ENCODE data around the gene ANXA2. TPM values are rescaled to one million over a fixed set of nuclear protein-coding genes. Genes with fewer than 3 reads are reported as not detected.
"Not testable (repeated sequence)": the region's sequence is repeated elsewhere in the genome, so short reads cannot be mapped to it uniquely, and the experiment has no call there.

ANXA2 gene
- total and polyA plus RNA-seq, 4 experiments from 2014 or later: 148 to 682 (median 360) TPM

- POLR2A ChIA-PET (ENCODE audit: partially characterized antibody): interaction anchor here (2.6 kb wide), 1 partner anchor 22 kb away, joined by 15 read pairs; the partner anchor contains the start of gene ANXA2
- no peak for DNase-seq
Measured at GRCh38 chr15:60419753-60420152, 22.0 kb upstream of the ANXA2 start.

DNA sequence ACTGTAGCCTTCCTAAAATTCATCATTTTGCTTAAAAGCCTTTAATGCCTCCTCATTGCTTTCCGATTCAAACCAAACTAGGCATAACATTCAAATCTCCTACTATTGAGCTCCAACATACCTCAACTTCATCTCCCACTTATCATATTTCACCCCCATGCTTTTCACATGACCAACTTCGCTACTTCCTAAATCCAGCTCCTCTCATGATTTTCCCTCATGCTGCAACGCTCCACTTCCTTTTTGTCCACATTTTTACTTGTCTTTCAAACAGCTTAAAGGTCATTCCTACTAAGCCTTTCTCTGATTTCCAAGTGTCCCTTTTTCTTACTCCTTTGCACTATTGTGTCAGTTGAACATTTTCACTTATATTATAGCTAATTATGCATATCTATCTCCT is 20.3 kb upstream of the ANXA2 start:
- no peaks in the 10 kb centered on the region for H3K4me1 Mint-ChIP-seq

More at GRCh38 chr15:60419753-60420152, 22.0 kb upstream of the ANXA2 start:
- H3K4me3 Mint-ChIP-seq: no peak overlapping the region
- peaks cover 0 to 5% (median 4%) of the 10 kb centered on the region in 4 donors for H3K4me1 Mint-ChIP-seq
- no peak overlapping the region for H3K4me3 ChIP-seq (ENCODE audit: low read length in 2 of 2)
- H3K27ac ChIP-seq (ENCODE audit: low read depth, low read length): no peak overlapping the region
- CTCF ChIA-PET (ENCODE audit: partially characterized antibody): interaction anchor here (2.1 kb wide), 1 partner anchor 60 kb away, joined by 5 read pairs; no protein-coding TSS in a partner anchor
- H3K27me3 ChIP-seq (ENCODE audit: insufficient read depth, low read length): no peaks in the 10 kb centered on the region
- no peaks in the 10 kb centered on the region for H3K27me3 Mint-ChIP-seq
- peaks cover 15 to 19% of the 10 kb centered on the region in 2 donors for H3K36me3 Mint-ChIP-seq
- no peaks in the 10 kb centered on the region for H3K9me3 Mint-ChIP-seq
- intact Hi-C loops (cut with micrococcal nuclease): loop anchor here (5.0 kb wide), 2 partner anchors 57 to 198 kb away; no protein-coding TSS in a partner anchor
- H3K36me3 ChIP-seq (ENCODE audit: insufficient read depth, low read length): no peaks in the 10 kb centered on the region
- H3K4me1 ChIP-seq (ENCODE audit: insufficient read depth, low read length): no peaks in the 10 kb centered on the region
- no peak overlapping the region for H3K27ac Mint-ChIP-seq
- H3K9me3 ChIP-seq (ENCODE audit: control insufficient read depth in 1 of 2, low read length in 2 of 2): no peaks in the 10 kb centered on the region

GRCh38 chr15:60417112-60417511 is 19.3 kb upstream of the ANXA2 start:
- POLR2A ChIA-PET (ENCODE audit: partially characterized antibody): interaction anchor here (2.6 kb wide), 1 partner anchor 19 kb away, joined by 15 read pairs; the partner anchor contains the start of gene ANXA2
- no peak overlapping the region for H3K27ac Mint-ChIP-seq

More for the DNA sequence above, 20.3 kb upstream of the ANXA2 start:
- no peaks in the 10 kb centered on the region for H3K27me3 ChIP-seq (ENCODE audit: insufficient read depth, low read length)
- no peak overlapping the region for H3K27ac ChIP-seq (ENCODE audit: low read depth, low read length)
- ChIA-PET POLR2A (ENCODE audit: partially characterized antibody) (interaction anchor here (1.0 to 2.6 kb wide), 3 partner anchors 9 to 29 kb away, joined by 4 to 15 read pairs (median 4); partner anchors contain the start of gene ANXA2), CTCF (ENCODE audit: partially characterized antibody) (interaction anchor here (1.4 to 2.1 kb wide), 2 partner anchors 9 to 59 kb away, joined by 5 read pairs; no protein-coding TSS in a partner anchor)
- H3K4me3 ChIP-seq (ENCODE audit: low read length in 2 of 2): no peak overlapping the region
- intact Hi-C loops (cut with micrococcal nuclease): no loop called here
- Mint-ChIP-seq H3K36me3 (peaks cover 7 to 11% of the 10 kb centered on the region in 2 donors), H3K27ac (no peak overlapping the region), H3K9me3 (no peaks in the 10 kb centered on the region), H3K4me3 (no peak overlapping the region), H3K27me3 (no peaks in the 10 kb centered on the region)
- no peak for DNase-seq
- no peaks in the 10 kb centered on the region for H3K4me1 ChIP-seq (ENCODE audit: insufficient read depth, low read length)
- H3K9me3 ChIP-seq (ENCODE audit: control insufficient read depth in 1 of 2, low read length in 2 of 2): no peaks in the 10 kb centered on the region
- H3K36me3 ChIP-seq (ENCODE audit: insufficient read depth, low read length): no peaks in the 10 kb centered on the region

DNA sequence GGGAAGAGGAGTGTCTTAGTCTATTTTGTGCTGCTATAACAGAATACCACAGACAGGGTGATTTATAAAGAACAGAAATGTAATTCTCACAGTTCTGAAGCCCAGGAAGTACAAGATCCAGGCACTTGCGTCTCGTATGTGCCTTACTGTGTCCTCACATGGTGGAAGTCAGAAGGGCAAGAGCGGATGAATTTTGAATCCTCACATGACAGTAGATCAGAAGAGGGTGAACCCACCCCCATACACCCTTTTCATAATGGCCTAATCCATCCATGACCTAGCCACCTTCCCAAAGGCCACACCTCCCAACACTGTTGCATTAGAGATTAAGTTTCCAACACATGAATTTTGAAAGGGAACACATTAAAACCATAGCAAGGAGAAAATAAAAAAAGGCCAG is 18.7 kb upstream of the ANXA2 start:
- H3K36me3 Mint-ChIP-seq: peaks cover 3 to 8% of the 10 kb centered on the region in 2 donors

More at GRCh38 chr15:60417112-60417511, 19.3 kb upstream of the ANXA2 start:
- Histone ChIP-seq H3K4me1 (ENCODE audit: insufficient read depth, low read length) (no peaks in the 10 kb centered on the region), H3K9me3 (ENCODE audit: control insufficient read depth in 1 of 2, low read length in 2 of 2) (no peaks in the 10 kb centered on the region), H3K36me3 (ENCODE audit: insufficient read depth, low read length) (no peaks in the 10 kb centered on the region), H3K27me3 (ENCODE audit: insufficient read depth, low read length) (no peaks in the 10 kb centered on the region), H3K4me3 (ENCODE audit: low read length in 2 of 2) (no peak overlapping the region), H3K27ac (ENCODE audit: low read depth, low read length) (no peak overlapping the region)
- Mint-ChIP-seq H3K27me3 (no peaks in the 10 kb centered on the region), H3K9me3 (no peaks in the 10 kb centered on the region), H3K4me1 (no peaks in the 10 kb centered on the region), H3K36me3 (peaks cover 3 to 8% of the 10 kb centered on the region in 2 donors), H3K4me3 (no peak overlapping the region)
- CTCF ChIA-PET (ENCODE audit: partially characterized antibody): interaction anchor here (1.4 kb wide), 1 partner anchor 8 kb away, joined by 5 read pairs; no protein-coding TSS in a partner anchor
- intact Hi-C loops (cut with micrococcal nuclease): no loop called here
- no peak for DNase-seq

GRCh38 chr15:60414016-60414682 is 16.4 kb upstream of the ANXA2 start:
- intact Hi-C loops (cut with micrococcal nuclease): no loop called here
- peaks cover under 1 to 3% (median 2%) of the 10 kb centered on the region in 4 donors for H3K4me1 Mint-ChIP-seq
- H3K27ac Mint-ChIP-seq: peak overlapping the region in 1 of 7 donors; percentile 0
- Histone ChIP-seq H3K4me3 (ENCODE audit: low read length in 2 of 2) (no peak overlapping the region), H3K9me3 (ENCODE audit: control insufficient read depth in 1 of 2, low read length in 2 of 2) (no peaks in the 10 kb centered on the region), H3K27ac (ENCODE audit: low read depth, low read length) (no peak overlapping the region), H3K36me3 (ENCODE audit: insufficient read depth, low read length) (no peaks in the 10 kb centered on the region), H3K4me1 (ENCODE audit: insufficient read depth, low read length) (peaks cover 4% of the 10 kb centered on the region), H3K27me3 (ENCODE audit: insufficient read depth, low read length) (no peaks in the 10 kb centered on the region)
- H3K36me3 Mint-ChIP-seq: no peaks in the 10 kb centered on the region
- POLR2A ChIA-PET (ENCODE audit: partially characterized antibody): no interaction called here
- no peak overlapping the region for H3K4me3 Mint-ChIP-seq
- no peaks in the 10 kb centered on the region for H3K9me3 Mint-ChIP-seq
- H3K27me3 Mint-ChIP-seq: no peaks in the 10 kb centered on the region
- DNase-seq: no peak
- CTCF ChIA-PET (ENCODE audit: partially characterized antibody): no interaction called here

More for the DNA sequence above, 18.7 kb upstream of the ANXA2 start:
- DNase-seq: no peak
- H3K36me3 ChIP-seq (ENCODE audit: insufficient read depth, low read length): no peaks in the 10 kb centered on the region
- H3K4me3 Mint-ChIP-seq: no peak overlapping the region
- intact Hi-C loops (cut with micrococcal nuclease): no loop called here
- no peaks in the 10 kb centered on the region for H3K4me1 Mint-ChIP-seq
- no peak overlapping the region for H3K4me3 ChIP-seq (ENCODE audit: low read length in 2 of 2)
- H3K4me1 ChIP-seq (ENCODE audit: insufficient read depth, low read length): no peaks in the 10 kb centered on the region
- no peaks in the 10 kb centered on the region for H3K27me3 Mint-ChIP-seq
- no peak overlapping the region for H3K27ac ChIP-seq (ENCODE audit: low read depth, low read length)
- no peaks in the 10 kb centered on the region for H3K27me3 ChIP-seq (ENCODE audit: insufficient read depth, low read length)
- H3K9me3 Mint-ChIP-seq: no peaks in the 10 kb centered on the region
- H3K9me3 ChIP-seq (ENCODE audit: control insufficient read depth in 1 of 2, low read length in 2 of 2): no peaks in the 10 kb centered on the region
- H3K27ac Mint-ChIP-seq: peak overlapping the region in 1 of 7 donors; percentile 11
- ChIA-PET POLR2A (ENCODE audit: partially characterized antibody) (no interaction called here), CTCF (ENCODE audit: partially characterized antibody) (no interaction called here)

GRCh38 chr15:60413231-60413824 is 15.5 kb upstream of the ANXA2 start:
- Mint-ChIP-seq H3K27ac (no peak overlapping the region), H3K9me3 (no peaks in the 10 kb centered on the region), H3K27me3 (no peaks in the 10 kb centered on the region), H3K4me3 (no peak overlapping the region), H3K4me1 (peaks cover 7 to 11% (median 9%) of the 10 kb centered on the region in 4 donors), H3K36me3 (no peaks in the 10 kb centered on the region)
- intact Hi-C loops (cut with micrococcal nuclease): no loop called here
- no peak overlapping the region for H3K4me3 ChIP-seq (ENCODE audit: low read length in 2 of 2)
- no peak for DNase-seq
- H3K9me3 ChIP-seq (ENCODE audit: control insufficient read depth in 1 of 2, low read length in 2 of 2): no peaks in the 10 kb centered on the region
- POLR2A ChIA-PET (ENCODE audit: partially characterized antibody): interaction anchor here (0.9 kb wide), 1 partner anchor 15 kb away, joined by 4 read pairs; no protein-coding TSS in a partner anchor
- no peaks in the 10 kb centered on the region for H3K27me3 ChIP-seq (ENCODE audit: insufficient read depth, low read length)
- no peaks in the 10 kb centered on the region for H3K36me3 ChIP-seq (ENCODE audit: insufficient read depth, low read length)
- CTCF ChIA-PET (ENCODE audit: partially characterized antibody): no interaction called here
- H3K4me1 ChIP-seq (ENCODE audit: insufficient read depth, low read length): peaks cover 13% of the 10 kb centered on the region
- H3K27ac ChIP-seq (ENCODE audit: low read depth, low read length): no peak overlapping the region

GRCh38 chr15:60412807-60413206 is 15.0 kb upstream of the ANXA2 start:
- H3K27me3 Mint-ChIP-seq; DNase-seq; H3K36me3 Mint-ChIP-seq; intact Hi-C loops (cut with micrococcal nuclease); H3K9me3 ChIP-seq (ENCODE audit: control insufficient read depth in 1 of 2, low read length in 2 of 2); H3K36me3 ChIP-seq (ENCODE audit: insufficient read depth, low read length); H3K27me3 ChIP-seq (ENCODE audit: insufficient read depth, low read length); H3K27ac Mint-ChIP-seq; H3K4me3 ChIP-seq (ENCODE audit: low read length in 2 of 2); H3K9me3 Mint-ChIP-seq; H3K4me3 Mint-ChIP-seq; CTCF ChIA-PET (ENCODE audit: partially characterized antibody); H3K27ac ChIP-seq (ENCODE audit: low read depth, low read length): not testable (repeated sequence)
- peaks cover 9 to 16% (median 12%) of the 10 kb centered on the region in 4 donors for H3K4me1 Mint-ChIP-seq
- POLR2A ChIA-PET (ENCODE audit: partially characterized antibody): interaction anchor here (0.9 kb wide), 1 partner anchor 15 kb away, joined by 4 read pairs; no protein-coding TSS in a partner anchor
- H3K4me1 ChIP-seq (ENCODE audit: insufficient read depth, low read length): peaks cover 18% of the 10 kb centered on the region
